Natural killer cell (primary cell): ENCODE measurements around the gene ZNF892. TPM values are rescaled to one million over a fixed set of nuclear protein-coding genes. Genes with fewer than 3 reads are reported as not detected.
"Not testable (repeated sequence)": the region's sequence is repeated elsewhere in the genome, so short reads cannot be mapped to it uniquely, and the experiment has no call there.

Experiments used
- ATAC-seq, 3 donors: fragments of 150-1000 bp in 2 of 3; fragments of 200-7000 bp in 1 of 3; cut with Tn5 transposase; 1 replicate in 1 of 3; 2 replicates in 2 of 3; pipeline ENCODE4 v1.10.0; 2021; ENCODE audit warnings: mild to moderate bottlenecking in 2 of 3, moderate library complexity in 2 of 3
- DNase-seq, 2 donors: peaks; one replicate each; pipeline versions ENCODE4 v3.0.0 to v3.0.0-alpha.2; 2013 to 2021; ENCODE audit warnings: mixed read lengths in 1 of 2
- H3K27ac ChIP-seq: one replicate; pipeline ENCODE4 v1.5.1; 2013; ENCODE audit warnings: mild to moderate bottlenecking, low read length
- H3K27me3 ChIP-seq: one replicate; pipeline ENCODE4 v1.6.1; 2013; ENCODE audit warnings: low read length; ENCODE audit not compliant: control insufficient read depth, insufficient read depth
- H3K36me3 ChIP-seq: one replicate; pipeline ENCODE4 v1.6.1; 2013; ENCODE audit warnings: low read length; ENCODE audit not compliant: control insufficient read depth, insufficient read depth
- H3K4me1 ChIP-seq: one replicate; pipeline ENCODE4 v1.6.1; 2013; ENCODE audit warnings: low read length; ENCODE audit not compliant: control insufficient read depth, insufficient read depth
- H3K4me3 ChIP-seq: one replicate; pipeline ENCODE4 v1.5.1; 2013; ENCODE audit warnings: low read length
- H3K9me3 ChIP-seq: one replicate; pipeline ENCODE4 v1.6.1; 2013; ENCODE audit warnings: low read length; ENCODE audit not compliant: control insufficient read depth, insufficient read depth
- H3K27ac Mint-ChIP-seq, 2 donors: one replicate each; pipeline ENCODE4 v1.8.0; 2022; ENCODE audit warnings: mild to moderate bottlenecking in 2 of 2, mixed read lengths in 2 of 2, moderate library complexity in 1 of 2
- H3K27me3 Mint-ChIP-seq, 2 donors: one replicate each; pipeline ENCODE4 v1.8.0; 2022; ENCODE audit warnings: low read depth in 2 of 2, mixed read lengths in 2 of 2
- H3K36me3 Mint-ChIP-seq: one replicate; pipeline ENCODE4 v1.8.0; 2022; ENCODE audit warnings: mixed read lengths
- H3K4me1 Mint-ChIP-seq, 2 donors: one replicate each; pipeline ENCODE4 v1.8.0; 2022; ENCODE audit warnings: mixed read lengths in 2 of 2
- H3K4me3 Mint-ChIP-seq: one replicate; pipeline ENCODE4 v1.8.0; 2022; ENCODE audit warnings: mild to moderate bottlenecking, moderate library complexity, mixed read lengths
- H3K9me3 Mint-ChIP-seq, 2 donors: one replicate each; pipeline ENCODE4 v1.8.0; 2022; ENCODE audit warnings: mixed read lengths in 2 of 2
- CTCF ChIP-seq: fragments of 200-600 bp; IDR thresholded peaks from one replicate; pipeline ENCODE4 v1.8.0; 2022; ENCODE audit warnings: antibody characterized with exemption
- WGBS: methylation state at CpG from one replicate; pipeline ENCODE4 v1.1.7; 2013; ENCODE audit warnings: missing lambda C conversion rate; ENCODE audit not compliant: insufficient coverage; 5-methylcytosine and 5-hydroxymethylcytosine counted together
- intact Hi-C: fragments of 100-400 bp; cut with micrococcal nuclease; formaldehyde crosslinking; loops from one replicate; pipeline ENCODE4 v1.14.2; 2022
- total RNA-seq, 4 donors: library from RNA; stranded (reverse); fragments of 120-200 nt in 1 of 4; gene quantifications; one replicate each; pipeline versions ENCODE4 v1.2.3 to v1.2.4, GENCODE V29; 2013 to 2022

The ZNF892 gene
- total RNA-seq, 3 donors from 2014 or later (not counting 1 experiment from before 2014, with no cell fraction given), result 2.9 to 4.6 (median 3.2) TPM

GRCh38 chr2:95240091-95240490 lies 32.8 kb downstream of the ZNF892 start:
- H3K27ac Mint-ChIP-seq, result no peak overlapping the region
- no peak overlapping the region for H3K27ac ChIP-seq
- no peaks in the 10 kb centered on the region for H3K4me1 Mint-ChIP-seq
- intact Hi-C loops, result no loop called here
- H3K4me3 Mint-ChIP-seq, result no peak overlapping the region
- no peak overlapping the region for H3K4me3 ChIP-seq
- H3K4me1 ChIP-seq, result no peaks in the 10 kb centered on the region
- 96% methylated on average over 5 of the region's 5 CpGs for WGBS
- ATAC-seq (no peak), DNase-seq (no peak)
- no peak for TF ChIP-seq CTCF
- no peaks in the 10 kb centered on the region for H3K27me3 ChIP-seq
- no peaks in the 10 kb centered on the region for H3K27me3 Mint-ChIP-seq
- H3K9me3 ChIP-seq, result peaks cover 37% of the 10 kb centered on the region
- peaks cover 11 to 23% of the 10 kb centered on the region in 2 donors for H3K9me3 Mint-ChIP-seq
- no peaks in the 10 kb centered on the region for H3K36me3 ChIP-seq
- H3K36me3 Mint-ChIP-seq, result peaks cover 7% of the 10 kb centered on the region

- no peaks in the 10 kb centered on the region for H3K4me1 Mint-ChIP-seq
- Histone ChIP-seq H3K4me3 (no peak overlapping the region), H3K27ac (no peak overlapping the region), H3K27me3 (no peaks in the 10 kb centered on the region), H3K4me1 (no peaks in the 10 kb centered on the region), H3K9me3 (peaks cover 35% of the 10 kb centered on the region), H3K36me3 (no peaks in the 10 kb centered on the region)
- no peak overlapping the region for H3K4me3 Mint-ChIP-seq
- H3K27ac Mint-ChIP-seq, result no peak overlapping the region
- H3K27me3 Mint-ChIP-seq, result no peaks in the 10 kb centered on the region
- no peak for TF ChIP-seq CTCF
- peaks cover 7% of the 10 kb centered on the region for H3K36me3 Mint-ChIP-seq
- DNase-seq, result no peak
- WGBS, result 92% methylated on average over 5 of the region's 5 CpGs
- intact Hi-C loops, result no loop called here
- peaks cover 11 to 24% of the 10 kb centered on the region in 2 donors for H3K9me3 Mint-ChIP-seq
- no peak for ATAC-seq
These were observed 33.2 kb downstream of the ZNF892 start for GRCh38 chr2:95240556-95240955.

- peaks cover 31% of the 10 kb centered on the region for H3K9me3 ChIP-seq
- intact Hi-C loops, H3K36me3 ChIP-seq, H3K4me1 Mint-ChIP-seq, H3K27me3 ChIP-seq, ATAC-seq, DNase-seq, H3K27ac ChIP-seq, H3K27me3 Mint-ChIP-seq, H3K4me3 Mint-ChIP-seq, H3K4me1 ChIP-seq, H3K27ac Mint-ChIP-seq, H3K4me3 ChIP-seq: not testable (repeated sequence)
- 73% methylated on average over 1 of the region's 1 CpG for WGBS
- Mint-ChIP-seq H3K9me3 (peaks cover 11 to 30% of the 10 kb centered on the region in 2 donors), H3K36me3 (peaks cover 17% of the 10 kb centered on the region)
These were observed 34.8 kb downstream of the ZNF892 start for GRCh38 chr2:95242084-95242483.

Other genes starting within 250 kb of the ZNF892 start
- 1 to 10 TPM in 2 of 3 donors, under 1 TPM in 1; 0.54 to 3.3 (median 1.8) TPM for gene MAL, start 181.8 kb upstream of the ZNF892 start, total RNA-seq
- gene MRPS5, start 85.7 kb upstream of the ZNF892 start, total RNA-seq, result 10 to 100 TPM; 26.4 to 40.0 (median 29.8) TPM
- gene ZNF514, start 47.7 kb upstream of the ZNF892 start, total RNA-seq, result 10 to 100 TPM; 12.4 to 26.0 (median 12.8) TPM
- 1 to 10 TPM in 2 of 3 donors, under 1 TPM in 1; 0.96 to 2.7 (median 2.4) TPM for gene ZNF2, start 41.7 kb upstream of the ZNF892 start, total RNA-seq
- 1 to 10 TPM in 1 of 3 donors, under 1 TPM in 2; 0.64 to 1.1 (median 0.70) TPM for gene PROM2, start 66.9 kb downstream of the ZNF892 start, total RNA-seq
- gene KCNIP3, start 89.8 kb downstream of the ZNF892 start, total RNA-seq, result 1 to 10 TPM in 1 of 3 donors, under 1 TPM in 1, not detected in 1; 0.52 to 1.4 TPM
- 10 to 100 TPM; 21.6 to 25.4 (median 22.0) TPM for gene FAHD2A, start 195.2 kb downstream of the ZNF892 start, total RNA-seq